Neutrophil (primary cell): ENCODE measurements around the gene DECR2.

Source experiments
- H3K27ac ChIP-seq: fragments of 200-600 bp; sonication (generic); 2 replicates; pipeline ENCODE4 v1.5.1; 2016; ENCODE audit warnings: mild to moderate bottlenecking, moderate library complexity
- H3K27me3 ChIP-seq: fragments of 200-600 bp; sonication (generic); 2 replicates; pipeline ENCODE4 v1.6.0; 2016; ENCODE audit warnings: mild to moderate bottlenecking
- H3K36me3 ChIP-seq: fragments of 200-600 bp; sonication (generic); 2 replicates; pipeline ENCODE4 v1.5.1; 2017
- H3K4me1 ChIP-seq, 2 experiments: fragments of 200-600 bp in 1 of 2; sonication (generic) in 1 of 2; 1 replicate in 1 of 2; 2 replicates in 1 of 2; pipeline versions ENCODE4 v1.5.1 to v1.6.1; 2013 to 2016; ENCODE audit warnings: low read depth in 1 of 2, low read length in 1 of 2, mild to moderate bottlenecking in 1 of 2, moderate library complexity in 1 of 2; ENCODE audit not compliant: control insufficient read depth in 1 of 2, insufficient read depth in 1 of 2
- H3K4me3 ChIP-seq, 2 experiments: fragments of 200-600 bp in 1 of 2; sonication (generic) in 1 of 2; 1 replicate in 1 of 2; 2 replicates in 1 of 2; pipeline ENCODE4 v1.5.1; 2013 to 2016; ENCODE audit warnings: low read depth in 1 of 2, low read length in 1 of 2, mild to moderate bottlenecking in 1 of 2, moderate library complexity in 1 of 2
- H3K9me3 ChIP-seq: fragments of 200-600 bp; sonication (generic); 2 replicates; pipeline ENCODE4 v1.5.1; 2016
- CTCF ChIP-seq: fragments of 200-600 bp; sonication (generic); IDR thresholded peaks from 2 replicates; pipeline ENCODE4 v1.5.1; 2016; ENCODE audit warnings: antibody characterized with exemption

Gene DECR2

GRCh38 chr16:392450-393030 lies 9.1 kb upstream of the DECR2 start:
- Histone ChIP-seq H3K4me3 (no peak overlapping the region), H3K36me3 (no peaks in the 10 kb centered on the region), H3K4me1 (peaks cover 6 to 7% of the 10 kb centered on the region in 2 experiments), H3K27ac (peak overlapping the region; percentile 25), H3K9me3 (no peaks in the 10 kb centered on the region), H3K27me3 (peaks cover 12% of the 10 kb centered on the region)
- no peak for TF ChIP-seq CTCF

- H3K36me3 ChIP-seq, result no peaks in the 10 kb centered on the region
- H3K27me3 ChIP-seq, result peaks cover 12% of the 10 kb centered on the region
- H3K9me3 ChIP-seq, result no peaks in the 10 kb centered on the region
- H3K4me1 ChIP-seq, result peaks cover 27 to 32% of the 10 kb centered on the region in 2 experiments
- H3K27ac ChIP-seq, result peak overlapping the region; percentile 45
- TF ChIP-seq CTCF, result no peak
- H3K4me3 ChIP-seq, result peak overlapping the region in 1 of 2 experiments; percentile 36
Observed at GRCh38 chr16:396199-396598, 5.5 kb upstream of the DECR2 start.

GRCh38 chr16:396605-397004 lies 5.1 kb upstream of the DECR2 start:
- peak overlapping the region; percentile 45 for H3K27ac ChIP-seq
- peaks cover 27 to 32% of the 10 kb centered on the region in 2 experiments for H3K4me1 ChIP-seq

GRCh38 chr16:397135-397661 lies 4.5 kb upstream of the DECR2 start, which contains the start of gene NME4:
Gene NME4, plus strand, starts transcription at chr16:397199. Its CDS starts 24 bp downstream, at chr16:397223.
- peaks cover 12% of the 10 kb centered on the region for H3K27me3 ChIP-seq
- no peak for TF ChIP-seq CTCF
- H3K4me3 ChIP-seq, result peak within 1 kb of the TSS; percentile 49 to 60
- H3K9me3 ChIP-seq, result no peaks in the 10 kb centered on the region
- peak within 1 kb of the TSS; percentile 45 for H3K27ac ChIP-seq
- H3K4me1 ChIP-seq, result peaks cover 30 to 37% of the 10 kb centered on the region in 2 experiments
- no peaks in the 10 kb centered on the region for H3K36me3 ChIP-seq

More at GRCh38 chr16:396605-397004, 5.1 kb upstream of the DECR2 start:
- no peak for TF ChIP-seq CTCF
- Histone ChIP-seq H3K27me3 (peaks cover 12% of the 10 kb centered on the region), H3K36me3 (no peaks in the 10 kb centered on the region), H3K9me3 (no peaks in the 10 kb centered on the region), H3K4me3 (peak overlapping the region; percentile 36 to 60)

GRCh38 chr16:397736-398332 lies 3.9 kb upstream of the DECR2 start:
- Histone ChIP-seq H3K27me3 (peaks cover 12% of the 10 kb centered on the region), H3K27ac (peak overlapping the region; percentile 37), H3K4me3 (peak overlapping the region in 1 of 2 experiments; percentile 1), H3K4me1 (peaks cover 33 to 39% of the 10 kb centered on the region in 2 experiments), H3K9me3 (no peaks in the 10 kb centered on the region), H3K36me3 (no peaks in the 10 kb centered on the region)
- TF ChIP-seq CTCF, result no peak
